Lung (tissue), 12 donors: ENCODE measurements around the gene XPR1. TPM values are rescaled to one million over a fixed set of nuclear protein-coding genes. Genes with fewer than 3 reads are reported as not detected.
A peak's percentile ranks its signal among the peaks of the same experiment; 100 is the strongest.

ENCODE experiments used
- ATAC-seq: fragments of 200-7000 bp; cut with Tn5 transposase; one replicate; pipeline ENCODE4 v1.9.1; 2020; ENCODE audit warnings: moderate number of reproducible peaks; ENCODE audit not compliant: insufficient read depth, low FRiP score
- DNase-seq, 3 donors: peaks; one replicate each; pipeline ENCODE4 v3.0.0-alpha.2; 2013 to 2017
- H3K27ac ChIP-seq, 2 donors: one replicate each; pipeline ENCODE4 v1.5.1; 2013; ENCODE audit warnings: mild to moderate bottlenecking in 2 of 2, moderate library complexity in 2 of 2, control low read depth in 1 of 2, inconsistent platforms in 1 of 2, low read depth in 1 of 2, low read length in 1 of 2
- H3K27me3 ChIP-seq, 3 donors: one replicate each; pipeline ENCODE4 v1.5.1; 2013; ENCODE audit warnings: low read length in 2 of 3; ENCODE audit not compliant: control insufficient read depth in 3 of 3, insufficient read depth in 3 of 3
- H3K36me3 ChIP-seq, 4 donors: one replicate each; pipeline ENCODE4 v1.5.1; 2013; ENCODE audit warnings: low read length in 4 of 4, mild to moderate bottlenecking in 1 of 4, moderate library complexity in 1 of 4; ENCODE audit not compliant: control insufficient read depth in 4 of 4, insufficient read depth in 4 of 4
- H3K4me1 ChIP-seq, 5 donors: one replicate each; pipeline ENCODE4 v1.5.1; 2013; ENCODE audit warnings: low read length in 5 of 5, mild to moderate bottlenecking in 2 of 5, moderate library complexity in 1 of 5; ENCODE audit not compliant: control insufficient read depth in 5 of 5, insufficient read depth in 5 of 5
- H3K4me3 ChIP-seq: one replicate; pipeline ENCODE4 v1.5.1; 2013; ENCODE audit warnings: mild to moderate bottlenecking, control low read depth, moderate library complexity
- H3K9ac ChIP-seq, 2 donors: one replicate each; pipeline ENCODE4 v1.5.1; 2013; ENCODE audit warnings: low read length in 2 of 2, control low read depth in 1 of 2; ENCODE audit not compliant: insufficient read depth in 1 of 2
- H3K9me3 ChIP-seq, 4 donors: one replicate each; pipeline ENCODE4 v1.5.1; 2013; ENCODE audit warnings: low read length in 3 of 4, mild to moderate bottlenecking in 1 of 4, moderate library complexity in 1 of 4; ENCODE audit not compliant: control insufficient read depth in 4 of 4, insufficient read depth in 3 of 4
- WGBS, 2 donors: extraction: QIAGEN DNeasy Blood & Tissue Kit; methylation state at CpG; one replicate each; pipeline ENCODE4 v1.1.7; 2013; 5-methylcytosine and 5-hydroxymethylcytosine counted together
- polyA plus RNA-seq, 2 donors: library from polyadenylated mRNA; stranded (reverse); fragments of 200-250 nt; gene quantifications; one replicate each; pipeline ENCODE4 v1.2.1, GENCODE V29; 2013
- total RNA-seq, 2 donors: library from RNA; depleted of rRNA in 1 of 2; stranded (reverse); fragments of >200 nt in 1 of 2; gene quantifications; one replicate each; pipeline ENCODE4 v1.2.1, GENCODE V29; 2014 to 2021
- TF ChIP-seq, protein P1 (sequence below): IDR thresholded peaks from 2 replicates; pipeline ENCODE4 v1.5.1; 2012; ENCODE audit warnings: mild to moderate bottlenecking; ENCODE audit errors: control extremely low read depth, extremely low read depth
- donor health status: control.
- donor health status: control.
- donor health status: Bipolar disorder and iron deficiency.
- donor health status: healthy.
- donor health status: DM: yes; HTN: yes; CAD: no.

The XPR1 gene
- total and polyA plus RNA-seq, 4 donors: 7.4 to 44.0 (median 21.9) TPM

DNA sequence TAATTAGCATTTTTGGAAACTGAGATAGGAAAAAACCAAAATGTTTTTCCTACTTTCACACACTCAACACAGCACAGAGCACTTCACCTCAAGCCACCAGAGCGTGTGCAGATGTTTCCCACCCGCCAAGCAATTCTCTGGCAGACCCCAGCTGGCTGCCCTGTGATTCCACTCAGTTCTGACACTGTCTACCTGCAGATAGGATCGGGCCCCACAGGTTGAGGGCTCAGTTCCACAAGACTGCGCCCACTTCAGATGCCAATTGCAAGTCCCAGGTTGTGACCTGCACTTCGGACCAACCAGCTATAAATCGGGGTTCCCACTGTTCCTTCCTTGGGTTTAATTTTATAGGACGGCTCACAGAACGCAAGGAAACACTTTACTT, 290.8 kb downstream of the XPR1 start:
- Histone ChIP-seq H3K9me3 (no peaks in the 10 kb centered on the region), H3K27me3 (no peaks in the 10 kb centered on the region), H3K4me1 (peaks cover 0 to 34% (median 20%) of the 10 kb centered on the region in 5 donors), H3K9ac (no peak overlapping the region), H3K4me3 (no peak overlapping the region), H3K27ac (no peak overlapping the region), H3K36me3 (peaks cover 0 to 7% (median 2%) of the 10 kb centered on the region in 4 donors)
- 84 to 85% methylated on average over 8 of the region's 8 CpGs for WGBS, 2 donors
- no peak for DNase-seq
- TF ChIP-seq, protein P1, sequence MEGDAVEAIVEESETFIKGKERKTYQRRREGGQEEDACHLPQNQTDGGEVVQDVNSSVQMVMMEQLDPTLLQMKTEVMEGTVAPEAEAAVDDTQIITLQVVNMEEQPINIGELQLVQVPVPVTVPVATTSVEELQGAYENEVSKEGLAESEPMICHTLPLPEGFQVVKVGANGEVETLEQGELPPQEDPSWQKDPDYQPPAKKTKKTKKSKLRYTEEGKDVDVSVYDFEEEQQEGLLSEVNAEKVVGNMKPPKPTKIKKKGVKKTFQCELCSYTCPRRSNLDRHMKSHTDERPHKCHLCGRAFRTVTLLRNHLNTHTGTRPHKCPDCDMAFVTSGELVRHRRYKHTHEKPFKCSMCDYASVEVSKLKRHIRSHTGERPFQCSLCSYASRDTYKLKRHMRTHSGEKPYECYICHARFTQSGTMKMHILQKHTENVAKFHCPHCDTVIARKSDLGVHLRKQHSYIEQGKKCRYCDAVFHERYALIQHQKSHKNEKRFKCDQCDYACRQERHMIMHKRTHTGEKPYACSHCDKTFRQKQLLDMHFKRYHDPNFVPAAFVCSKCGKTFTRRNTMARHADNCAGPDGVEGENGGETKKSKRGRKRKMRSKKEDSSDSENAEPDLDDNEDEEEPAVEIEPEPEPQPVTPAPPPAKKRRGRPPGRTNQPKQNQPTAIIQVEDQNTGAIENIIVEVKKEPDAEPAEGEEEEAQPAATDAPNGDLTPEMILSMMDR: no peak
- no peak for ATAC-seq

DNA sequence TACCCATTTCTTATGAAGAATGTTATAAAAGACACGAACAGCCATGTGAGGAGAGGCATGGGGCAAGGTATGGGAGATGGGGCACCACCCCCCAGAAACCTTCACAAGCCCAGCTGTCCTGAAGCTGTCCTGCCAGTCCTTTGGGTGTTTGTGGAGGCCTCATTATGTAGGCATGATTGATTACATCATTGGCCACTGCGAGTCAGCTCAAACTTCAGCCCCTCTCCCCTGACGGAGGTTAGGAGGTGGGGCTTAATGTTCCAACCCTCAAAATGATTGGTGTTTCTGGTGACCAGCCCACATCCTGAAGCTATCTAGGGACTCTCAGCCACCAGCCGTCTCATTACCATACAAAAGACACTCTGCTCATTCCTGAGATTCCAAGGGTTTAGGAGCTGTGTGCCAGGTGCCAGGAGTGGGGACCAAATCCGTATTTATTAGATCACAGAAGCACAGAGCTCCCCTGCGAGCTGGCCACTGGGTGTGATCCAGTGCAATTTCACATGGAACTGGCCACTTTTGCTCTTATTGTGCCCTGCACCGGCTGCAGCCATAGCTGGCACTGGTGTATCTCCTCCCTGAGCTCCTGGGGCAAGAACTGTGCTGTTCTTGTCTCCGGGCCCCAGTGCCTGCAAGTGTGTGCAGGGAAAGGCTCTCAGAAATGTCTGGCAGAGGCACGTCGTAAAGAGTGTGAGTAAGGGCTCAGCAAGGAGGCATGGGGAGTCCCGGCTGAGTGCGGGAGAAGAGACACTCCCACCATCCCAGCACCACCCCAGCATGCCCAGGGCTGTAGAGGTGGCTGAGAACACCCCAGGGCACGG, 291.4 kb downstream of the XPR1 start:
- DNase-seq (peak; percentile 33 to 50 (median 50)), ATAC-seq (no peak)
- 61 to 73% methylated on average over 13 of the region's 13 CpGs for WGBS, 2 donors
- H3K9ac ChIP-seq: no peak overlapping the region
- peaks cover 0 to under 1% (median 0%) of the 10 kb centered on the region in 4 donors for H3K36me3 ChIP-seq
- no peaks in the 10 kb centered on the region for H3K9me3 ChIP-seq
- TF ChIP-seq, protein P1: no peak
- no peaks in the 10 kb centered on the region for H3K27me3 ChIP-seq
- no peak overlapping the region for H3K27ac ChIP-seq
- H3K4me3 ChIP-seq: no peak overlapping the region
- H3K4me1 ChIP-seq: peaks cover 1 to 40% (median 27%) of the 10 kb centered on the region in 5 donors

DNA sequence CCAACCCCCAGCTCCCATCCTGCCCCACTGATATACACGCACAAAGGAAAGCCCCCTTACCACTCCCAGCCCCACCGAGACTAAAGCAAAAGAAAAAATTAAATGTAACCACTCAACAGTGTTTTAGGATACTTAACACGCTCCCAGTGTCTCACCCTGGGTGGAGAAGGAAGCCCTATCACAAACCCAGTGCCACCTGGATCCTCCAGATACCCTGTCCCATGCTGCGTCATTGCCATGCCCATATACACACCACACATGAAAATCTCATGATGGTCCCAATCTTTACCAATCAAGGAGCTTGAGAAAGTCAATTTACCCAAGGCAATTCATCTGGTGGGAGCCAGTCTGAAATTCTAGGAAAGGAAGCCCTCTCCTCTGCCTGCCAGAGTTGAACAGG, 292.1 kb downstream of the XPR1 start:
- no peaks in the 10 kb centered on the region for H3K9me3 ChIP-seq
- no peak overlapping the region for H3K27ac ChIP-seq
- H3K4me1 ChIP-seq: peaks cover 3 to 46% (median 32%) of the 10 kb centered on the region in 5 donors
- H3K4me3 ChIP-seq: no peak overlapping the region
- no peak for ATAC-seq
- no peaks in the 10 kb centered on the region for H3K27me3 ChIP-seq
- DNase-seq: no peak
- TF ChIP-seq, protein P1: no peak
- H3K9ac ChIP-seq: no peak overlapping the region
- H3K36me3 ChIP-seq: peaks cover 0 to 3% (median 1%) of the 10 kb centered on the region in 4 donors
- WGBS, 2 donors: 79 to 88% methylated on average over 4 of the region's 4 CpGs
